Osteoblast (primary cell): ENCODE measurements around the gene ANGPTL2. TPM values are rescaled to one million over a fixed set of nuclear protein-coding genes. Genes with fewer than 3 reads are reported as not detected.

Experiments used
- DNase-seq: peaks from one replicate; pipeline ENCODE4 v3.0.0; 2011; ENCODE audit warnings: low spot score, mixed read lengths; ENCODE audit not compliant: insufficient read length; ENCODE audit errors: missing footprints
- H2AFZ ChIP-seq: 2 replicates; pipeline ENCODE4 v1.6.0; 2011; ENCODE audit warnings: mild to moderate bottlenecking, low read length
- H3K27ac ChIP-seq: 2 replicates; pipeline ENCODE4 v1.5.1; 2011; ENCODE audit warnings: mild to moderate bottlenecking, low read depth, low read length, moderate library complexity
- H3K27me3 ChIP-seq: 2 replicates; pipeline ENCODE4 v1.6.0; 2012; ENCODE audit warnings: mild to moderate bottlenecking, control low read depth, inconsistent platforms, low read length, moderate library complexity; ENCODE audit not compliant: insufficient read depth
- H3K36me3 ChIP-seq: 2 replicates; pipeline ENCODE4 v1.5.1; 2011; ENCODE audit warnings: mild to moderate bottlenecking, low read length, control low read depth, moderate library complexity; ENCODE audit not compliant: insufficient read depth
- H3K4me1 ChIP-seq: 2 replicates; pipeline ENCODE4 v1.5.1; 2011; ENCODE audit warnings: mild to moderate bottlenecking, low read length, control low read depth, moderate library complexity; ENCODE audit not compliant: insufficient read depth
- H3K4me2 ChIP-seq: 2 replicates; pipeline ENCODE4 v1.6.0; 2011; ENCODE audit warnings: mild to moderate bottlenecking, low read length; ENCODE audit not compliant: insufficient read depth
- H3K4me3 ChIP-seq: fragments of 200-600 bp; sonication (generic); 3 replicates; pipeline ENCODE4 v1.5.1; 2012; ENCODE audit warnings: mild to moderate bottlenecking, low read length, inconsistent platforms; ENCODE audit not compliant: insufficient read depth
- H3K79me2 ChIP-seq: 2 replicates; pipeline ENCODE4 v1.6.0; 2012; ENCODE audit warnings: mild to moderate bottlenecking, low read length, control low read depth, inconsistent platforms; ENCODE audit not compliant: insufficient read depth
- H3K9me3 ChIP-seq: 2 replicates; pipeline ENCODE4 v1.5.1; 2011; ENCODE audit warnings: low read depth, low read length, control low read depth
- H4K20me1 ChIP-seq: 2 replicates; pipeline ENCODE4 v1.6.0; 2012; ENCODE audit warnings: mild to moderate bottlenecking, low read length, control low read depth; ENCODE audit not compliant: insufficient read depth
- CTCF ChIP-seq: IDR thresholded peaks from 2 replicates; pipeline ENCODE4 v1.5.1; 2011; ENCODE audit warnings: mild to moderate bottlenecking, low read depth, low read length, moderate library complexity; ENCODE audit errors: extremely low read depth
- total RNA-seq: library from RNA; depleted of rRNA; stranded (reverse); fragments of >200 nt; gene quantifications from 2 replicates; pipeline ENCODE4 v1.2.3, GENCODE V29; 2012

ANGPTL2 gene
- total RNA-seq, 1 donor: 39.8 TPM

- no peak overlapping the region for H3K27ac ChIP-seq
- DNase-seq: no peak
- no peak overlapping the region for H2AFZ ChIP-seq
- H3K4me3 ChIP-seq: no peak overlapping the region
- H3K4me2 ChIP-seq: no peak overlapping the region
- peaks cover 12% of the 10 kb centered on the region for H4K20me1 ChIP-seq
- no peaks in the 10 kb centered on the region for H3K36me3 ChIP-seq
- no peak for TF ChIP-seq CTCF
- H3K9me3 ChIP-seq: no peaks in the 10 kb centered on the region
- H3K4me1 ChIP-seq: no peaks in the 10 kb centered on the region
- no peaks in the 10 kb centered on the region for H3K79me2 ChIP-seq
- no peaks in the 10 kb centered on the region for H3K27me3 ChIP-seq
Observed at GRCh38 chr9:127107929-127108876, 14.2 kb downstream of the ANGPTL2 start.

GRCh38 chr9:127107171-127107928 lies 15.1 kb downstream of the ANGPTL2 start:
- no peak for TF ChIP-seq CTCF

GRCh38 chr9:127106466-127106855 lies 16.0 kb downstream of the ANGPTL2 start:
- Histone ChIP-seq H3K4me2 (no peak overlapping the region), H2AFZ (no peak overlapping the region), H3K27ac (no peak overlapping the region), H3K9me3 (no peaks in the 10 kb centered on the region), H3K79me2 (no peaks in the 10 kb centered on the region), H3K4me3 (no peak overlapping the region), H3K27me3 (no peaks in the 10 kb centered on the region), H4K20me1 (peaks cover 12% of the 10 kb centered on the region), H3K4me1 (no peaks in the 10 kb centered on the region), H3K36me3 (no peaks in the 10 kb centered on the region)
- no peak for TF ChIP-seq CTCF
- DNase-seq: no peak

More at GRCh38 chr9:127107171-127107928, 15.1 kb downstream of the ANGPTL2 start:
- no peaks in the 10 kb centered on the region for H3K27me3 ChIP-seq
- no peak overlapping the region for H3K4me2 ChIP-seq
- H3K36me3 ChIP-seq: no peaks in the 10 kb centered on the region
- peaks cover 12% of the 10 kb centered on the region for H4K20me1 ChIP-seq
- no peak overlapping the region for H2AFZ ChIP-seq
- no peaks in the 10 kb centered on the region for H3K4me1 ChIP-seq
- no peak overlapping the region for H3K4me3 ChIP-seq
- no peak overlapping the region for H3K27ac ChIP-seq
- no peaks in the 10 kb centered on the region for H3K79me2 ChIP-seq
- DNase-seq: no peak
- H3K9me3 ChIP-seq: no peaks in the 10 kb centered on the region
